Tibial nerve (tissue), 4 donors: ENCODE measurements around the gene PTPRK. TPM values are rescaled to one million over a fixed set of nuclear protein-coding genes. Genes with fewer than 3 reads are reported as not detected.

ENCODE experiments used
- DNase-seq, 2 donors: peaks; one replicate each; pipeline ENCODE4 v3.0.0-alpha.2; 2019; ENCODE audit warnings: low spot score in 2 of 2
- H3K27ac ChIP-seq, 4 donors: fragments of 200-600 bp; sonication (generic) in 3 of 4; one replicate each; pipeline ENCODE4 v1.5.1; 2017 to 2019; ENCODE audit warnings: mild to moderate bottlenecking in 1 of 4
- H3K27me3 ChIP-seq, 2 donors: fragments of 200-600 bp; sonication (generic) in 1 of 2; one replicate each; pipeline versions ENCODE4 v1.5.1 to v1.6.0; 2017 to 2019
- H3K36me3 ChIP-seq, 3 donors: fragments of 200-600 bp; sonication (generic); one replicate each; pipeline ENCODE4 v1.5.1; 2018 to 2019
- H3K4me1 ChIP-seq, 4 donors: fragments of 200-600 bp; sonication (generic) in 3 of 4; one replicate each; pipeline ENCODE4 v1.5.1; 2017 to 2019
- H3K4me3 ChIP-seq, 4 donors: fragments of 200-600 bp; sonication (generic) in 3 of 4; one replicate each; pipeline ENCODE4 v1.5.1; 2017 to 2019; ENCODE audit warnings: mild to moderate bottlenecking in 1 of 4, moderate library complexity in 1 of 4
- H3K9me3 ChIP-seq, 4 donors: fragments of 200-600 bp; sonication (generic) in 3 of 4; one replicate each; pipeline ENCODE4 v1.5.1; 2017 to 2019
- EP300 ChIP-seq, 2 donors: sonication (generic); formaldehyde crosslinking; IDR thresholded peaks; one replicate each; pipeline ENCODE4 v1.6.1; 2017; ENCODE audit warnings: antibody characterized with exemption in 2 of 2, mild to moderate bottlenecking in 1 of 2
- POLR2A ChIP-seq, 2 donors: fragments of 450-650 bp; IDR thresholded peaks; one replicate each; pipeline ENCODE4 v1.6.1; 2017; ENCODE audit warnings: antibody characterized with exemption in 2 of 2, mild to moderate bottlenecking in 2 of 2, moderate library complexity in 2 of 2
- WGBS, 2 donors: methylation state at CpG; one replicate each; pipeline ENCODE4 v1.1.5; 2018; 5-methylcytosine and 5-hydroxymethylcytosine counted together
- total RNA-seq, 4 donors: library from RNA; depleted of rRNA; stranded (reverse); fragments of >200 nt; gene quantifications; one replicate each; pipeline ENCODE4 v1.1.0, GENCODE V29; 2016
- TF ChIP-seq, protein P1 (sequence below), 5 experiments: fragments of 200-600 bp in 3 of 5; fragments of 450-650 bp in 2 of 5; sonication (generic) in 3 of 5; IDR thresholded peaks; one replicate each; pipeline ENCODE4 v1.5.1; 2016 to 2019; ENCODE audit warnings: antibody characterized with exemption in 5 of 5, mild to moderate bottlenecking in 3 of 5, moderate library complexity in 2 of 5

Gene PTPRK
- total RNA-seq, 4 donors from 2014 or later, result 17.4 to 26.1 (median 21.2) TPM

DNA sequence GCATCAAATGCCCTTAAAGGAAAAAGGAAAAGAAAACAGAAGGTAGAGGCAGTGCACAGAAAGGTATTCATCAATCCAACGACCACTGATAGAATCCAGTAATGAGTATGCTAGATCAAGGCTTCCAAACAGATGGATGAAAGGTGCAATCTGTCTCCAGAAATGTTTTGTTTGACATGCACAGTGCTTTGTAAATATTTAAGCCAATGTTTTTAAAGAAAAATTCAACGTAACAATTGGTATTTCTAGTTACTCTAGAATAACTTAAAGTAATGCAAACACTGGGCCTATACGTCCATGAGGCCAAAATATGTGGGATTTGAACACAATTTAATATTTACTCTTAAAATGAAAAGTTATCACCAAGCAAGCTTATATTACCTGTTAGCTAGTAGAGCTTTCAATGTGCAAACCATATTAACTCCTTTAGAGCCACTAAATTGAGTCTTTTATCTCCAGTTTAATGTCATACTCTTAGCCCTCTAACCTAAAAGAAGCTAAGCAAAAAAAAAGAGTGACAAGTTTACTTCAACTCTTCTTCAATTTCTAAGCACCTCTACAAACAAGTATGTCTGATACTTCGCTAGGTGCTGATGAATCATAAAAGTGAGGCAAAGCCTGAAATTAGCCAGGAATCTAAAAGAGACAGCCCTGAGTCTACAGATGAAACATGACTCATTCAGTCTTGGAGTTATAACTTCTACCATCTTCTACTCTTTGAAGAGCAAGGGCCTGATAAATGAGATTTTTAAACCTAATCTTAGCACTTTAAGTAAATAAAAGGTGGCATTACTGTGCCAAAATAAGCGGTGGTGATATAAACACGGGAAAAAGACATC lies 169.8 kb downstream of the PTPRK start:
- H3K4me1 ChIP-seq, result no peaks in the 10 kb centered on the region
- H3K4me3 ChIP-seq, result no peak overlapping the region
- no peak for DNase-seq
- H3K36me3 ChIP-seq, result no peaks in the 10 kb centered on the region
- TF ChIP-seq EP300 (IDR thresholded peaks at IDR 0.05), result no peak
- TF ChIP-seq POLR2A (IDR thresholded peaks at IDR 0.05), result no peak
- TF ChIP-seq, protein P1, sequence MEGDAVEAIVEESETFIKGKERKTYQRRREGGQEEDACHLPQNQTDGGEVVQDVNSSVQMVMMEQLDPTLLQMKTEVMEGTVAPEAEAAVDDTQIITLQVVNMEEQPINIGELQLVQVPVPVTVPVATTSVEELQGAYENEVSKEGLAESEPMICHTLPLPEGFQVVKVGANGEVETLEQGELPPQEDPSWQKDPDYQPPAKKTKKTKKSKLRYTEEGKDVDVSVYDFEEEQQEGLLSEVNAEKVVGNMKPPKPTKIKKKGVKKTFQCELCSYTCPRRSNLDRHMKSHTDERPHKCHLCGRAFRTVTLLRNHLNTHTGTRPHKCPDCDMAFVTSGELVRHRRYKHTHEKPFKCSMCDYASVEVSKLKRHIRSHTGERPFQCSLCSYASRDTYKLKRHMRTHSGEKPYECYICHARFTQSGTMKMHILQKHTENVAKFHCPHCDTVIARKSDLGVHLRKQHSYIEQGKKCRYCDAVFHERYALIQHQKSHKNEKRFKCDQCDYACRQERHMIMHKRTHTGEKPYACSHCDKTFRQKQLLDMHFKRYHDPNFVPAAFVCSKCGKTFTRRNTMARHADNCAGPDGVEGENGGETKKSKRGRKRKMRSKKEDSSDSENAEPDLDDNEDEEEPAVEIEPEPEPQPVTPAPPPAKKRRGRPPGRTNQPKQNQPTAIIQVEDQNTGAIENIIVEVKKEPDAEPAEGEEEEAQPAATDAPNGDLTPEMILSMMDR (IDR thresholded peaks at IDR 0.05), result no peak
- no peaks in the 10 kb centered on the region for H3K27me3 ChIP-seq
- 84 to 86% methylated on average over 6 of the region's 6 CpGs for whole genome bisulfite sequencing, 2 donors
- H3K9me3 ChIP-seq, result no peaks in the 10 kb centered on the region
- no peak overlapping the region for H3K27ac ChIP-seq

DNA sequence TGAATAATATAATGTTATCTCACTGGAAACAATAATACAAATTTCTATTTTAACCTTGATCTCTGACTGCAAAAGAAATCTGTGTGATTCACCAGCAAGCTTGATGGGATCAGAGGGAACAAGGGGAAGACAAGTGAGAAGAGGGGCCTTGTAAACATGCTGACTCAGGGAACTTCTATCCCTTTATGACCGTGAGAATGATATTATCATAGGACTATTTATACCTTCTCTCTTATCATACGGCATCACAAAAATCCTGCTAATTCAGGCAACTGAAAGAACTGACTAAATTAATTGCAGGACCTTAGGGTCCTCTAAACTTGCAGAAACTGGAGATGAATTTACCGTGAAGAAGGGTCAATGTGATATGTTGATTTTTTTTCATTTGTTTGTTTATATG lies 173.3 kb downstream of the PTPRK start:
- Histone ChIP-seq H3K27me3 (no peaks in the 10 kb centered on the region), H3K27ac (no peak overlapping the region), H3K4me1 (no peaks in the 10 kb centered on the region), H3K36me3 (no peaks in the 10 kb centered on the region), H3K9me3 (no peaks in the 10 kb centered on the region), H3K4me3 (no peak overlapping the region)
- TF ChIP-seq EP300 (IDR thresholded peaks at IDR 0.05) (no peak), POLR2A (IDR thresholded peaks at IDR 0.05) (no peak)
- TF ChIP-seq, protein P1 (IDR thresholded peaks at IDR 0.05), result no peak
- DNase-seq, result no peak
- 73 to 75% methylated on average over 3 of the region's 3 CpGs for WGBS, 2 donors

DNA sequence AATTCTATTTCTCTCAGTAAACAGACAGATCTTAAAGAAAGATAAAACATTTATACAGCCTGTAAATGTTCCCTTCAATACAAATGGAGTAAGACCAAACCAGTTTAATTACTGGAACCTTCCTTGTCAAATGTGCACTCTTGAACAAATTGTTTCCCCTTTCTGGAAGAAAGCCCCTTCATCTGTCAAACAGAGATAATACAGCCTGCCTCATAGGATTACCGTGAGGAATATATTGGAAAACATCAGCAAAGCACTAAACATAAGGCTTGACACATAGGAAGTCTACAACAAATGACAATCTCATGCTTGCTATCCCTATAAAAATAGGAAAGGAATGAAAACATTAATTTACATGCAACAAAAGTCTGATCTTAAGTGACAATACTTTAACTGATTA lies 173.8 kb downstream of the PTPRK start:
- no peak for DNase-seq
- TF ChIP-seq EP300 (IDR thresholded peaks at IDR 0.05), result no peak
- TF ChIP-seq, protein P1 (IDR thresholded peaks at IDR 0.05), result no peak
- TF ChIP-seq POLR2A (IDR thresholded peaks at IDR 0.05), result no peak
- Histone ChIP-seq H3K4me3 (no peak overlapping the region), H3K9me3 (no peaks in the 10 kb centered on the region), H3K4me1 (no peaks in the 10 kb centered on the region), H3K27ac (no peak overlapping the region), H3K36me3 (no peaks in the 10 kb centered on the region), H3K27me3 (no peaks in the 10 kb centered on the region)
- WGBS, 2 donors, result 92 to 94% methylated on average over 1 of the region's 1 CpG

DNA sequence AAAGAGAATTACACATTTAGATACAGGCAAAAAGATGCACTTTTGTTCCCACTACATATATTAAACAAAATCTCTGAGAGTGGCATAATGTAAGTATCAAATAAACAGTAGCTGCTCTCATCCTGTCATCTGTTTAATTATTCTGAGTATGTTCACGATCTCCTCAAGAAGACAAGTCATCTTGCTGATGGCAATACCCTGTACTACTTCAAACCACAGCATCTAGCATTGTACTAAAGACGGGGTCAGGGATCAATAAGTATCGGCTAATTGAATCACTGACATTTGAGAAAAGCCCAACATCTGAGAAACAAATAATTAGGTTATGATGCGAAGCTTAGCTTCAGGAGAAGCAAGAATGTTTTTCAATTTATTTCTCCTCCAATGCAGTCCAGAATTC lies 175.1 kb downstream of the PTPRK start:
- WGBS, 2 donors, result 83 to 93% methylated on average over 4 of the region's 4 CpGs
- no peaks in the 10 kb centered on the region for H3K4me1 ChIP-seq
- TF ChIP-seq, protein P1 (IDR thresholded peaks at IDR 0.05), result no peak
- TF ChIP-seq EP300 (IDR thresholded peaks at IDR 0.05) (no peak), POLR2A (IDR thresholded peaks at IDR 0.05) (no peak)

DNA sequence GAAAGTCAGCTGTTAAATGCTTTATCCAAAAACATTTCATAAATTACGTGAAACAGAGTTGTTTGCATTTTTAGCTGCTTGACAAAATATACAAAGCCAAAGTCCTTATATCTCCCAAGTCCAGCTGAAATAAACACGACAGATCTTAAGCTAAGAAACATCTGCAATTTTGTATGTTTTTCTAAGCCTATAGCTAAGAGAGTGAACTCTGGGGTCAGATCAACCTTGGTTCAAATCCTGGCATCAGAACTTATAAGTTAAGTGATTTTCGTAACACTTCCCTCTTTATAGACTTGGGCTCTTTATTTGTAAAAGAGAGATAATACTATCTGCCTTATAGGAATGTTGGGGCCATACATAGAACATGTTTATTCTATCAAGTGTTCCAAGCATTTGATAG lies 176.7 kb downstream of the PTPRK start:
- no peaks in the 10 kb centered on the region for H3K27me3 ChIP-seq
- no peak overlapping the region for H3K4me3 ChIP-seq
- no peaks in the 10 kb centered on the region for H3K36me3 ChIP-seq
- H3K27ac ChIP-seq, result no peak overlapping the region
- no peak for TF ChIP-seq EP300 (IDR thresholded peaks at IDR 0.05)
- TF ChIP-seq, protein P1 (IDR thresholded peaks at IDR 0.05), result no peak
- TF ChIP-seq POLR2A (IDR thresholded peaks at IDR 0.05), result no peak
- WGBS, 2 donors, result 88 to 90% methylated on average over 3 of the region's 3 CpGs
- peaks cover 0 to 12% (median 3%) of the 10 kb centered on the region in 4 donors for H3K4me1 ChIP-seq
- no peak for DNase-seq
- H3K9me3 ChIP-seq, result no peaks in the 10 kb centered on the region

More for the DNA sequence above, 175.1 kb downstream of the PTPRK start:
- no peak overlapping the region for H3K4me3 ChIP-seq
- no peak for DNase-seq
- no peaks in the 10 kb centered on the region for H3K9me3 ChIP-seq
- H3K36me3 ChIP-seq, result no peaks in the 10 kb centered on the region
- H3K27me3 ChIP-seq, result no peaks in the 10 kb centered on the region
- no peak overlapping the region for H3K27ac ChIP-seq
